ENCODE data around the gene GAL3ST2.
"Not testable (repeated sequence)": the region's sequence is repeated elsewhere in the genome, so short reads cannot be mapped to it uniquely, and the experiment has no call there.

GAL3ST2 gene

DNA sequence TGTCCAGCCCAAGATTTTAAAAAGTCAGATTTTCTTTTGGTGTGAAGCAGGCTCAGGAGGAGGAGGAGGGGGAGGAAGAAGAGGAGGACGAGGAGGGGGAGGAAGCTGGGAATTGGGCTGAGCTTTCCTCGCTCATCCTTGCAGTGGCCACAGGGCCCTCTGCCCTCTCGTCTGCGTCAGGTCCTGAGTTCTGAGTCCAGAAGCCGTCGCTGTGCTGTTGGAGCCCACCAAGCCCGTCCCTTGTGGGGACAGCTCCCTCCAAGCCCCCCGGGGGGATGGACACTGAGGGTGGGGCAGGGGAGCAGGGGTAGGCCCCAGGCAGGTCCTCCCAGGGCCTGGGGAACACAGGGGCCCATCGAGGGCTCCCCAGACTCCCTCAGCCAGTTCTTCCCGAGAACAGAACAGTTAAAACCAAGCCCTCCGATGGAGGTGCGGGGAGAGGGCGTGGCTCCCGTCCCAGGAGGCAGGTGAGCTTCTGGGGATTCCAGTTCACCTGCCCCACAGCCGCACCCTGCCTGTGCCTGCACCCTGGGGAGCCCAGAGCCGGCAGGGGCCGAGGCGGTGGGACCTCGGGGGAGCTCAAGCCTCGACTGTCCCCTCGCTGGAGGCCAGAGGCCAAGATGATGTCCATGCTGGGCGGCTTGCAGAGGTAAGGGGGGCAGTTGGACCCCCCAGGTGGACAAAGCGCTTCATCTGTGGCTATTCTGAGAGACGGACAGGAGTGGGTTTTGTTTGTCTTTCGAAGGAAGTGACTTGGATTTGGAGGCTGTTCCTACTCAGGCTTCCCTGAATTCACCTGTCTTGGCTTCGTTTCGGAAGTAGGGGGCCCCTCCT, at the start of gene GAL3ST2:
Gene GAL3ST2, plus strand, starts transcription at position 487 of the 834 bp plus-strand sequence. Its CDS starts 134 bp downstream, at position 621.
- DNase-seq: no peak

DNA sequence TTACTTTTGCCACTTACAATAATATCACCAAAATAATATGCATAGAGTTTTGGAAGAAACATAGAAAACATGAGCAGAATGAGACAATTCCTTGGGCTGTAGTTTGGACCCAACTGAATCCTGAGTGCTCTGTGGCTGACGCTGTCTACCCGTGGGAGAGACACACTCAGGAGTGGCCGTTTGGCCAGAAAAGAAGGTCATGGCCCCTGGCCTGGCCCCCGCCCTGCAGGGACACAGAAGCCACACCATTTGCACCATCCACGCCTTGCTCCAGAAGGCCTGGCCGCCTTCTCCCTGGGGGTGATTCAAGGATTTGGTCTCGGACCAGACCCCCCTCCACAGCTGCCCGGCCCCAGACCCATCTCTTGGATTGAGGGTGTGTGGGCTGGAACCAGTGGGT, 48.6 kb upstream of the GAL3ST2 start:
- no peak for DNase-seq

- no peak for DNase-seq
These were observed 48.0 kb upstream of the GAL3ST2 start for GRCh38 chr2:241728627-241729026.

- DNase-seq: no peak
These were observed 46.8 kb upstream of the GAL3ST2 start for GRCh38 chr2:241729868-241730267.

- DNase-seq: peak; percentile 48
These were observed 45.8 kb upstream of the GAL3ST2 start for GRCh38 chr2:241730671-241731293.

DNA sequence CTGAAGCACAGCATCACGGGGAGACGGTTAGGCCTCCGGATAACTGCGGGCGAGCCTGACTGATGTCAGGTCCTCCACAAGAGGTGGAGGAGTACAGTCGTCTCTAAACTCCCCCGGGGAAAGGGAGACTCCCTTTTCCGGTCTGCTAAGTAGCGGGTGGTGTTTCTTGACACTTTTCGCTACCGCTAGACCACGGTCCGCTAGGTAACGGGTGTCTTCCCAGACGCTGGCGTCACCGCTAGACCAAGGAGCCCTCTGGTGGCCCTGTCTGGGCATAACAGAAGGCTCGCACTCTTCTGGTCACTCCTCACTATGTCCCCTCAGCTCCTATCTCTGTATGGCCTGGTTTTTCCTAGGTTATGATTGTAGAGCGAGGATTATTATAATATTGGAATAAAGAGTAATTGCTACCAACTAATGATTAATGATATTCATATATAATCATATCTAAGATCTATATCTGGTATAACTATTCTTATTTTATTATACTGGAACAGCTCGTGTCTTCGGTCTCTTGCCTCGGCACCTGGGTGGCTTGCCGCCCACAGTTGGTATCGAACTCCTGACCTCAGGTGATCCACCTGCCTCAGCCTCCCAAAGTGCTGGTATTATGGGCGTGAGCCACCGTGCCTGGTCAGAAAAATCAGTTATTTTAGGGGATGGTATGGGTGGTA, 44.0 kb upstream of the GAL3ST2 start:
- peak; percentile 74 for DNase-seq

GRCh38 chr2:241733391-241734207, 43.0 kb upstream of the GAL3ST2 start:
- no peak for DNase-seq

- DNase-seq: no peak
These were observed 42.5 kb upstream of the GAL3ST2 start for GRCh38 chr2:241734208-241734466.

DNA sequence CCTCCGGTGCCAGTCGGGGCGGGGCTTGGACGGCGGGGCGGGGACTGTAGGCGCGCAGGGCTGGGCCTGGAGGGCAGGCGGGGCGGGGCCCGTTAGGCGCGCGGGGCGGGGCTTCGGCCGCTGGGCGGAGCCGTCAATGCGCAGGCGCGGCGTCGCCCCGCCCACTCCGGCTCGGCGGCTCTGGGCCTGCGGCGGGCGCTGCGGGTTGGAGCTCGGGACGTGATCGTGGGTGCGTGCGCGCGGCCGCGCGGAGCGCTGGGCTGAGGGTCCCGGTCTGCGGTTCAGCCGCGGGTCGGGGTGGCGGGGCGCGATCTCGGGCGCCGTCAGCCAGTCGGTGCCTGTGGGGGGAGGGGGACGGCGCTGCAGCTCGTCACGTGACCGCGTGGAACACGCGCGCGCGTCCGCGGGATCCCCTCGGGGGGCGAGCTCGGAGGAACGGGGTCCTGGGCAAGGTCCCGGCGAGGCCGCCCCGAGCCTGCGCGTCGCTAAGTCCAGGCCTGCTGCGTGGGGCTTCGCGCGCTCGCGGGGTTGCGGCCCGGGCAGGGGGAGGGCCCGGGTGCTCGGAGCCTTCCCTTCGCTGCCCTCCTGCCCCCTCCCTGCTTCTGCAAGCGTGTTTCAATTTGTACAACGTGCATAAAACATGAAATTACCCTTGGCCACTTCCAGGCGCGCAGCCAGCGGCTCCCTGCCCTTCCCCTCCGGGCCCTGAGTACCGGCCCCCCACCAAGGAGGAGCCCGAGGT, 42.0 kb upstream of the GAL3ST2 start, which contains the start of gene D2HGDH:
Gene D2HGDH, plus strand, starts transcription at position 164 of the 742 bp plus-strand sequence. CDS start 595 bp downstream, outside the sequence.
- DNase-seq: peak; percentile 92

DNA sequence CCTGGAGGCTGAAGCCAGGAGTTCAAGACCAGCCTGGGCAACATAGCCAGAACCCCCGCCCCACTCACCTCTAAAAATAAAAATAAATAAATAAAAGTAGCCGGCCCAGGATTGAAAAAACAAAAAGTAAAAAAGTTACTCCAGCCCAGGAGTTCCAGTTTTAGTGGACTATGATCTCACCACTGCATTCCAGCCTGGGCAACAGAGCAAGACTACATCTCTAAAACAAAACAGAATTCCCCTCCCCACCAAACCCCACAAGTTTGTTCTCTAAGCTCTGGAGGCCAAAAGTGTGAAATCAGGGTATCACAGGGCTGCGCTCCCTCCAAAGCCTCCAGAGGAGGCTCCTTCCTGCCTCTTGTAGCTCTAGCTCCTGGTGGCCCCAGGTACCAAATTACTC, 40.5 kb upstream of the GAL3ST2 start:
- DNase-seq: no peak

DNA sequence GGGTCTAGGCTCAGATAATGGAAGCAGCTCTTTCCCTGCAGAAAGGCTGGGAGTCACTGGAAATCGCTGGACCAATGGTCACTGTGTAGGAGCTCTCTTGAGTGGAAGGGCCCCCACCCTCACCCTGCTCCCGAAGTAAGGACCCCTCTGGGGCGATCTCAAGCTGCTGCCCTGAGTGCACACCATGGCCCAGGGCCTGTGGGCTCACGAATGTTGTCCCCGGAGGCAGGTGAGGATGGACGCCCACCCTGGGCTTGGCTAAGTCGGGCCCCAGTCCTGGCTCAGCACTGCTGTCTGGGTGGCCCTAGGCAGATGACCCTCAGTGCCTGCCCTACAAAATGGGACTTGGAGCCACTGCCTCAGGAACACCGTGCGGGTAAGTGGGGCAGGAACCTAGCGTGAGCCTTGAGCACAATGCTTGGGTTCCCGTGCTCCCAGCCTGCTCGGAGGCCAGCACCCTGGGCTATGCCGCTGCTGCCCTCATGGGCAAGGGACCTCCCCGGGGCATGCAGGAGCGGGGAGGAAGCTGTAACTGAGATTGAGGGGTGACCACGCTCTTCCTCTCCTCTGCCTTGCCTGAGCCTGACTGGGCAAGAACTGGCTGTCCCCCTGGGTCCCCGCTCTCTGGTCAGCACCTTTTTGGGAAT, 38.5 kb upstream of the GAL3ST2 start:
- DNase-seq: no peak

GRCh38 chr2:241739177-241739576, 37.4 kb upstream of the GAL3ST2 start:
- DNase-seq: no peak

DNA sequence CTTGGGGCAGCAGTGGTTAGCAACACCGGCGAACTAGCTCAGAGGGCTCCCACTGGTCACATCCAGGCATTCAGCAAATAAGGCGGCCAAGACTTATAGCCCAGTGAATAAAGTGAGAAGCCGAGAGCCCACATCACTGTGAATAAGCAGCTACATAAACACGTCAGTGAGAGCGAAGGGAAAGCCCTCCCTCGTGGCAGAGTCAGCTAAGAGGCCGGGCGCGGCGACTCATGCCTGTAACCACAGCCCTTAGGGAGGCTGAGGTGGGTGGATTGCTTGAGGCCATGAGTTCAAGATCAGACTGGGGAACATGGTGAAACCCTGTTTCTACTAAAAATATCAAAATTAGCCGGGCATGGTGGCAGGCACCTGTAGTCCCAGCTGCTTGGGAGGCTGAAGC, 37.0 kb upstream of the GAL3ST2 start:
- peak; percentile 88 for DNase-seq

DNA sequence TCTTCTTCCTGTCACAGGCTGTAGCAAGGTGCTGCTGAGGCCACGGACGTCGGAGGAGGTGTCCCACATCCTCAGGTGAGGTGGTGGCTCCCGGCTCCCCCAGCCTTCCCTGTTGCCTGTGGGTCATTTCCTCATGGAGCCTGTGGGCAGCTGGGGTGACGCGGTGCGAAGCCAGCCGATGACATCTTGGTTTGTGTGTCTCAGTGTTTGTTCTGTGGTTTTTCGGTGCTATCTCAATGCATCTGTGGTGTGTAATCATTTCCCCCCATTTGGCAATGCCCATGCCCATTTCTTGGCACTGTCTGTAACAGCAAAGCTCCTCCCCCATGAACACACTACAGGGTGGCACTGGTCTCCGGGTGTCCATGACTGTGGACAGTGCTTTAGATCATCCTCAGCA, 35.6 kb upstream of the GAL3ST2 start:
- DNase-seq: peak; percentile 41

DNA sequence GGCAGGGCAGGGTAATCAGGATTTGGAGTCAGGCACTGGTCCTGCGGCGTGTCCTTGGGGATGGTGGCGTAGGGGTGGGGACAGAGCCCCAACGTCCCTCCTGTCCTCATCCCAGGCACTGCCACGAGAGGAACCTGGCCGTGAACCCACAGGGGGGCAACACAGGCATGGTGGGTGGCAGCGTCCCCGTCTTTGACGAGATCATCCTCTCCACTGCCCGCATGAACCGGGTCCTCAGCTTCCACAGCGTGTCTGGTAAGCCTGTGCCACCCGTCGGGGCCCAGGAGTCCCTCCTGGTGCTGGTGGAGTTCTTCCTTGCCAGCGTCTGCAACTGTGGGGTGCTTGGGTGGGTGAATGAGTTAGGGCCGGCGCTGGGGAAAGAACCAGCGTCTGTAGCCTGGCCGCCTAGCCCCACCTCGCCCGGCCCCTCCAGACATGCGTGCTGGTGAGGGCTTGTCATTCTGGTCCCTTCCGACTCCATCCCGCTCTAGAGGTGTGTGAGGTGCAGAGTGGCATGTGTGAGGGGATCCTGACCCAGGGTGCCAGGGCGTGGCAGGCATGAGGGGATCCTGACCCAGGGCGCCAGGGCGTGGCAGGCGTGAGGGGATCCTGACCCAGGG, 34.2 kb upstream of the GAL3ST2 start:
- no peak for DNase-seq

DNA sequence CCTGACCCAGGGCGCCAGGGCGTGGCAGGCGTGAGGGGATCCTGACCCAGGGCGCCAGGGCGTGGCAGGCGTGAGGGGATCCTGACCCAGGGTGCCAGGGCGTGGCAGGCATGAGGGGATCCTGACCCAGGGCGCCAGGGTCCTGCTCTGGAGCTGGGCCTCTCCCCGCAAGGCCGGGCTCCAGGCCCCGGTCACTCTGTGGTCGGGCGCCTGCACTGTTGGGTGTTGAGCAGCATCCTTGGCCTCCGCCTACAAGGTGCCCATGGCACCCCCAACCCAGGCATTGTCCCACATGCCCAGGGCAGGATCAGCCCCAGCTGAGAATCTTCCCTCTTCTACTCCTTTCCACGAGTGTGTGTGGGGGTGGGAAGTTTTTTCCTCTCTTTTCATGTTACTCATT, 33.6 kb upstream of the GAL3ST2 start:
- DNase-seq: not testable (repeated sequence)

- no peak for DNase-seq
These were observed 33.0 kb upstream of the GAL3ST2 start for GRCh38 chr2:241743620-241744019.

- no peak for DNase-seq
These were observed 32.4 kb upstream of the GAL3ST2 start for GRCh38 chr2:241744028-241744754.

DNA sequence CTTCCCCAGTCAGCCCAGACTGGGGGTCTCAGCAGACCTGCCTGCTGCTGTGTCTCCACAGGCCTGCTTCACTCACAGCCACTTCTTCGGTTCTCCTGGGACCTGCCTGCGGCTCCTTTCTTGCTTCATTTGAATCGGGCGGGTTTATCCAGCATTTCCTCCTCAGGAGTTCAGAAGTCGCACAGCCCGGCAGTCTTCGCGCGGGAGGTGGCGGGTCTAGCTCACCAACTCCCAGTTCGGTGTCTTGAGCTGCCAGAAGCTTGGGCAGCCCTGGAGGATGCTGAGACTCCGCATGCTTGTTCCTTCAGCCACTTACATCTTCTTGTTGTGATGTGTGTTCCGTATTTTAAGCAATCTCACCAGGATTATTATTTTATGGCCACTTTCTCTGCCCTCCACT, 31.3 kb upstream of the GAL3ST2 start:
- no peak for DNase-seq

DNA sequence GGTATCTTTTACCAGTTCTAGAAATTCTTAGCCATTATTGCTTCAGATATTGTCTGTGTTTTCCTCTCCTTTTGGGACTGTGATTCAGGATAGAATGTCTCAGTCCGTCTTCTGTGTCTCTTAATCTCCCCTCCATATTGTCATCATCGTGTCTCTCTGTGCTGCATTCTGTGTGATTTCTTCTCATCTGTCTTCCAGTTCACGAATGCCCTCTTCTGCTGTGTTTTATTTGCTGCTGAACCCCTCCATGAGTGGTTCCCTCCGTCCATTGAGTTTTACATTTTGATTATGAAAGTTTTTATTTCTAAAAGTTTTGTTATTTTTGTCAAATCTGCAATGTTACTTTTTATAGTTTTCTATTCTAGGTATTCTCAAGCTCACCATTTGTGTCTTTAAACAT, 30.5 kb upstream of the GAL3ST2 start:
- no peak for DNase-seq

Data from stimulated activated CD4-positive, alpha-beta T cell treated with anti-CD3 and anti-CD28 coated beads, Interleukin-1b, Interleukin-23, amount 100 ng/mL, for 48 hours (primary cell).